ENCODE data around the gene NEDD4L.

NEDD4L gene

DNA sequence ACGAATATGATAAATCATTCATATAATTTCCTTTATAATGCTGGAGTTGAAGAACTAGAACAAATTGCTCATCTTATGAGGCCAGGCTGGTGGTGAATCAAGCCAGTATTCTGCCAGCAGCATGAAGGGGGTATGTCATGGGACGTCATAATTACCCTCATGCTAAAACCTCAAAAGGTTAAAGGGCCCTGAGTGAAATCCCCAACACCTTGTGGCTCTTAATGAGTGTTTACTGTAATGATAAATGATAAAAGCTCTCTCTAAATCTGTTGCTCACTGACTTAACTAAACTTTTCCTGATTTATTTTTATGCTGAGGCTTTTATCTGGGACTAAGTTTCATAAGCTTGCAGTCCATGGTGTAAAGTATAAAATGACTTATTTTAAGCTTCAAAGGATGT, 18.3 kb upstream of the NEDD4L start:
- no peak overlapping the region for H3K4me3 ChIP-seq (ENCODE audit: low read depth, low read length)
- DNase-seq (ENCODE audit: low read depth): no peak

DNA sequence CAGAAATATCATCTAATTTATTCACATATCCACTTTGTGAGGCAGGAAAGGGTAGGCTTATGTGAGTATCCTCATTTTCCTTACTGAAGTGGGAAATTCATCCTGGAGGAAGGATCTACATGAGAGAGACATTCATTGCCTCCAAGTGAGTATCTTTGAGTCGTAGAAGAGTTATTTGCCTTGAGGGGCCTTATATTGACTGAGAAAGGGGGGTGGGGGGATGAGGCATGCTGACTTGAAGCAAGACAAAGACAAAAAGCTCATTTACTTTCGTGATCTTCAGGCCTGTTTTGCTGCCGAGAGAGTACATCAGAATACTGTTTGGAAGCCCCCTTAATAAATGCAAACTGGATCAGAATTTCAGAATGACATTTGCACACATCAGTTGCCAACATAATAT, 17.6 kb upstream of the NEDD4L start:
- DNase-seq (ENCODE audit: low read depth): no peak
- H3K4me3 ChIP-seq (ENCODE audit: low read depth, low read length): no peak overlapping the region

DNA sequence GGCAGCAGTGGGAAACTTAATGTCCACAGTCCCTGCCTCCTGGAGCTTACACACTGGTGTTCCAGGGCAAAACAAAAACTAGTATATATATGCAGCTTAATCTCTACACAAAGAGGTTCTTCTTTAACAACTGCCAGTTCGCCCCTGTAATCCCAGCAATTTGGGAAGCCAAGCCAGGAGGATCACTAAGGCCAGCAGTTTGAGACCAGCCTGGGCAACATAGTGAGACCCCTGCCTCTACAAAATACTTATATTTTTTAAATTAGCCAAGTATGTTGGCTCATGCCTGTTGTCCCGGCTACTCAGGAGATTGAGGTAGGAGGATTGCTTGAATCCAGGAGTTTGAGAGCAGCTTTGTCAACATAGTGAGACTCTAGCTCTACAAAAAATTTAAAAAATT, 17.2 kb upstream of the NEDD4L start:
- DNase-seq (ENCODE audit: low read depth): no peak
- H3K4me3 ChIP-seq (ENCODE audit: low read depth, low read length): no peak overlapping the region

DNA sequence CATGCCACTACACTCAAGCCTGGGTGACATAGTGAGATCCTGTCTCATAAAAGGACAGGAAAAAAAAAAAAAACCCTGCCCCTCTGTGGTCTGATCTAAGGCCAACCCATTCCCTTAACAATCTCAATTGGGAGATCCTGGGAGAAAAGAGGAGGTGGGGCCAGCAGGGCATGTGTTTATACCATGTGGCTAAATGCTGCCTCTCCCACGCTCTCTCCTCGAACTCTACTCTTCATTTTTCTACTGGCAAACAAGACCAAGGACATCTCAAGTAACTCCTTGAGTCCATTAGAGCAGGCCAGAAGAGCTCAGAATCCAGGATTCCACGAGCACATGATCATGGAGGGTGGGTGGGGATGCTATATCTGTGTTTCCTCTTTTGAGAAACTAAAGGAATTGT, 16.7 kb upstream of the NEDD4L start:
- DNase-seq (ENCODE audit: low read depth): no peak
- no peak overlapping the region for H3K4me3 ChIP-seq (ENCODE audit: low read depth, low read length)

DNA sequence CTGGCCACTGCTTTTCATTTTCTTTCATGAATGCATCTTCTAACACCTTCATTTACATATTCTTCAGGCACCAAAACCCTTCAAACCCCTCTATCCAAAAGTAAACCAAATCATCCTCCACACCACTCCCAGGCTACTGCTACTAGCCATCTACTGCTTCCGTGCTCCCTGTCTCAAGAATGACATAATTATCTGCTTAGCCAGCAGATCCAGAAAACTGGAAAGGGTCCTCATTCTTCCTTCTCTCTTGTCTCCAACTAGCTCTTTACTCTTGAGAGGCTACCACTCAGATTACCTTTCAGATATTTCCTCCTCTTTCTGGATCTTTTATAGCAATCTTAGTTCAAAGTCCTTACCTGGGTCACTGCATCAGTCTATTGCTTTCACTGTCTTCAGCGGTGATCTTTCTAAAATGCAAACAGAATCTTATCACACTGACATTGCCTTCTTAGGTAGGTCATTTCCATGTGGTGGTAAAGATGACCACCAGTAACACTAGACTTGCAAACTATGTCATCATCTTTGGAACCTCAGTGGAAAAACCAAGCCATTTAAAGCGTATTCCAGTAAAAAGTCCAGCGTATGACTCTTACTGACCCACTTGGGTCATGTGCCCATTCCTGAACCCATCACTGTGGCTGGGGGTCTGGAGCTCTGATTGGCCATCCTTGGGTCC, 15.8 kb upstream of the NEDD4L start:
- no peak overlapping the region for H3K4me3 ChIP-seq (ENCODE audit: low read depth, low read length)
- no peak for DNase-seq (ENCODE audit: low read depth)

DNA sequence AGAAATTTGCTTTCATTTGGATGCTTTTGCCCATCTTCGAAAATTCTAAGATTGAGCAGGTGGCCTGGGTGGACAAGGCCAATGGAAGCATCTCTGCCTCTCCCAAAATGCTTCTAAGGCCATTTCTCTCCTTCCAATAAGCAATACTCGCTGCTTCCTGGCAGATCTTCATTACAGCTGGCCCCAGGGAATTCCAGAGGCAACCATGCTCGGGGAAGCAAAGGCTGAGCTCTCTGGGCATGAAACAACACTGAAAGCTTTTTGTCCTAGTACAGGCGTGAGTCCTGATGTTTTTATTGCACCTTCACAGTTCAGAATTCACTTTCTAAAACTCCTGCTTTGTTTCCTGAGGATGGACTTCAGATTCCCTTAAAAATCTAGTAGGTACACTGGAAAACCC, 11.8 kb upstream of the NEDD4L start:
- no peak for DNase-seq (ENCODE audit: low read depth)
- H3K4me3 ChIP-seq (ENCODE audit: low read depth, low read length): no peak overlapping the region

DNA sequence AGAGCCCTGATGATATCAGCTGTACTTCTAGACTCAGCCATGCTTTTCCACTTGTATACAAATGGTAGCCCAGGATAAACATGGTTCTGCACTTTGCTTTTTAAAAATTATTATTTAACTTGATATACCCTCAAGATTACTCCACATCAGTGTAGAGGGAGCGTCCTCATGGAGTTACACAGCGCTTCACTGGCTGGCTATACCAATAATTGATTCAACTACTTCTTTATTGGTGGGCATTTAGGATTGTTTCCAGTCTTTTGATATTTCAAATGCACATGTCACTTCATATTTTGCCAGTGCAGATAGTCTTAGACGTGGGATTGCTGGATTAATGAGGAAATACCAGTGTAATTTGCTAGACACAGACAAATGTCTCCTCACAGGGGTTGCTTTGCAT, 10.8 kb upstream of the NEDD4L start:
- H3K4me3 ChIP-seq (ENCODE audit: low read depth, low read length): no peak overlapping the region
- no peak for DNase-seq (ENCODE audit: low read depth)

DNA sequence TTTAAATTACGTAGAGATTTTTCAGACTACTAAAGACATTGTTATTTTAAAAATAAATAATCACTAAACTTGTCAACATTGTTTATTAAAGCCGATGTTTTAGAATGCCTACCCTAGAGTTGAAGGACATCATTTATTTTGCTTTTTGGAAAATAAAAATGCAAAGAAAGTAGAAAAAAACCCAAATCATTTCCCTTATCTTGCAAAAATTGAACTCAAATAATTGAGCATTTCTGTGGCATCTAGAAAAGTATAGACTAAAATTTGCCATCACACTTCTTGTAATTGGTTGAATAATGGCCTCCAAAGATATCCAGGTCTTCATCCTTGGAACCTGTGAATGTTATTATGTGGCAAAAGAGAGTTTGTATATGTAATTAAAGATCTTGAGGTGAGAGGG, 9.7 kb upstream of the NEDD4L start:
- DNase-seq (ENCODE audit: low read depth): no peak
- no peak overlapping the region for H3K4me3 ChIP-seq (ENCODE audit: low read depth, low read length)

DNA sequence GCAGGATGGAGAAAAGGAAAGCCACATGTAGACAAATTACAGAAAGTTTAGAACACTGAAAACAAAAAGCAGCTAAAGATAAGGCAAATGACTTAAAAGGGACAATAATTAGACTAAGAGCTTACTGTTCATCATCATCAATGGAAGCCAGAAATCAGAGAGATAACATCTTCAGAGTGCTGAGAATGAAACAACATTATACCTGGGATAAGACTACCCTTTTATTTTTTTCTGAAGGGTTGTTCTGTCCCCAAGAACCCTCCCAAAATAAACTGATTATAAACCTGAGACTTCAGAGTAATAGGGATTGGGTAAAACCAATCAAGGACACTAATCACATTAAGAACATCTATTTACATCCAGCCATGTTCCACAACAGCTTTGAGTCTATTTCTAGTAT, 6.9 kb upstream of the NEDD4L start:
- DNase-seq (ENCODE audit: low read depth): no peak
- H3K4me3 ChIP-seq (ENCODE audit: low read depth, low read length): no peak overlapping the region

DNA sequence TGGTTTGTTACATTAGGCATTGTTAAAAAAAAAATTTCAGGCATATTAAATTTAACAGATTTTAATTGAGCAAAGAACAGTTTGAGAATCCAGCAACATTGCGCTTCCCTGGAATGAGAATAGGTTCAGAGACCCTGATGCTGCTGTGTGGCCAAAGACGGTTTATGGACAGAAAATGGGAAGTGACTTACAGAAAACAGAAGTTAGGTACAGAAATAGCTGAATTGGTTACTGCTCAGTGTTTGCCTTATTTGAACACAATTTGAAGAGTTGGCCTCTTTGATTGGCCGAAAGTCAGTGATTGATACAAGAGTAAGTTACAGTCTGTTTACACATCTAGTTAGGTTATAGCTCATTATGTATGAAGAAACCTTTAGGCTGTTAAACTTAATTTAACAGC, 6.0 kb upstream of the NEDD4L start:
- H3K4me3 ChIP-seq (ENCODE audit: low read depth, low read length): no peak overlapping the region
- no peak for DNase-seq (ENCODE audit: low read depth)

DNA sequence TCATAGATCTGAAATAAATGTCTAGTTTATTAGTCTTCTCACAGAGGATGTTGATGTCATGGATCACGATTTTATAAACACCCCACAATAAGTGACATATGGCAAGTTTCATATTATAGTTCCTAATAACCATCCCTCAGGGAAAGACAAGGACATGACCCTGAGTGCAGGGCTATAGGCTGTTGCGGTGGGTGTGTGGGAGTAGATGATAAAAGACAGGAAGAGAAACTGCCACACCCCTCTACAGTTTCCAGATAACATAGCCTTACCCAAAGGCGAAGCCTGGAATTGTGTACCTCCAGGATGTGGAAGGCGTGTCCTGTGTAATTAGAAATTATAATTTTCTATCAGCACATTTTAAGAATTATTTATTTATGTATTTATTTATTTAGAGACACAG, 2.4 kb upstream of the NEDD4L start:
- no peak overlapping the region for H3K4me3 ChIP-seq (ENCODE audit: low read depth, low read length)
- no peak for DNase-seq (ENCODE audit: low read depth)

DNA sequence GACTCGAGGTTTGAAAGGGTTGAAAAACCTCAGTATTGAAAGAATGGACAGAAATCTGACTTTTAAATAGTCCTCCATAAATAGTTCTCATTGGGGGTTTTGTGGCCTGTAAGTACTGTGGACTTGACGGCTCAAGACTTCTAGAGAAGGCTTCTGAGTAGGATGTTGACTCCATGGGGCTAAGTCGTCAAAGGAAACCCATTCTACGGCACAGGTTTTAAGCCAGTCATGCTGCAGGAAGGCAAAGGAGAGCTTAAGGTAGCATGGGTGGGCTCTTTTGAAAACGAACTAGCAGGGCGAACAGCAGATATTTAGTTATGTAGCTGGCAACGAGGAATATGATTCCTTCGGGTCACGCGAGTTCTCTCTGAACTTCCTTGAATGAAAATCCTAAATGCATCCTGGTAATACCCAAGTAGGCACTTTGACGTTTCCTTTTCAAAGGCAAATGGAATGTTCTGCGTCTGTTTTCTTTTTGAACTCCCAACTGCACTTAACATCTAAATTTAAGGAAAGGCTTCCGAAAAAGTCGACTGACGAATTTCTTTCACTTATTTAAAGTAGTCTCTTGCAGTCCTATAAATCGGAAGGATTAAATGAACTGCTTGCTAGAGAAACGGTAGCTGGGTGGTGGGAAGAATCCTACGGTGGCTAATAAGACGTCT, 1.1 kb upstream of the NEDD4L start:
- peak overlapping the region; percentile 79 for H3K4me3 ChIP-seq (ENCODE audit: low read depth, low read length)
- no peak for DNase-seq (ENCODE audit: low read depth)

DNA sequence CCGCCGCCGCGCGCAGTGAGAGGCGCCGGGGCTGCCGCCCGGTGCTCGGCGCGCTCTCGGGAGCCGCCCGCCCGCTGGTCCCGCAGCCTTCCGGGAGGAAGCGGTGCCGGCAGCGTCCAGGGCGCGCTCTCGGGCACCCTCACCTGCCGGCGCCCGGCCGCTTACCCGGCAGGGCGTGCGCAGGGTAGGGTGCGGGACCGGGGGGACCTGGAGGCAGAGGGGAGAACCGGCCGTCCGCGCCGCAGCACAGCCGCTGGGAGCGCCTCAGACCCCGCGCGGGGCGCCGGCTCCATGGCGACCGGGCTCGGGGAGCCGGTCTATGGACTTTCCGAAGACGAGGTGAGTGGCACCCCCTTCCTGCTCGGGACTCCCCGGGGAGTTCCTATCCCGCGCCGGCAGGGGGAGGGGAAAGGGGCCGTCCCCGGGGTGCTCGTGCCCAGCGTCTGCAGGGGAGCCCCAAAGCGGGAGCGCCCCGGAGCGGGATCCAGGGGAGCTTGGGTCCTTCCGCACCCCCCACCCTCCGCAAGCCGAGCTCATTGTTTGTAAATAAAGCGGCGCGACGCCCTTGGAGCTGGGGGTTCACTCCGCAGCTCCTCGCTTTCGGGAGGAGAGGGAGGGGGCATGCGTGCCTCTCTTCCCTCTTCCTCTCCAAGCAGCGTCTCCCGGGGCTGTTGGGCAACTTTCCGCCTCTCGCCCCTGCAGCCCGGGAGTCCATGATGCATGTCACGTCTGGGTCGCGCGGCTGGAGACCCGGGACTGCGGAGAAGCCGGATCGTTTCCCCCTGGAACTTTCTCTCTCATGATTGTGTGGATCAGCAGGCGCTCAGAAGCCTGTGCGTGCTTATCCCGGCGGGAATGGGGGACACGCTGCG, 580 bp downstream of the NEDD4L start:
- peak overlapping the region; percentile 79 for H3K4me3 ChIP-seq (ENCODE audit: low read depth, low read length)

DNA sequence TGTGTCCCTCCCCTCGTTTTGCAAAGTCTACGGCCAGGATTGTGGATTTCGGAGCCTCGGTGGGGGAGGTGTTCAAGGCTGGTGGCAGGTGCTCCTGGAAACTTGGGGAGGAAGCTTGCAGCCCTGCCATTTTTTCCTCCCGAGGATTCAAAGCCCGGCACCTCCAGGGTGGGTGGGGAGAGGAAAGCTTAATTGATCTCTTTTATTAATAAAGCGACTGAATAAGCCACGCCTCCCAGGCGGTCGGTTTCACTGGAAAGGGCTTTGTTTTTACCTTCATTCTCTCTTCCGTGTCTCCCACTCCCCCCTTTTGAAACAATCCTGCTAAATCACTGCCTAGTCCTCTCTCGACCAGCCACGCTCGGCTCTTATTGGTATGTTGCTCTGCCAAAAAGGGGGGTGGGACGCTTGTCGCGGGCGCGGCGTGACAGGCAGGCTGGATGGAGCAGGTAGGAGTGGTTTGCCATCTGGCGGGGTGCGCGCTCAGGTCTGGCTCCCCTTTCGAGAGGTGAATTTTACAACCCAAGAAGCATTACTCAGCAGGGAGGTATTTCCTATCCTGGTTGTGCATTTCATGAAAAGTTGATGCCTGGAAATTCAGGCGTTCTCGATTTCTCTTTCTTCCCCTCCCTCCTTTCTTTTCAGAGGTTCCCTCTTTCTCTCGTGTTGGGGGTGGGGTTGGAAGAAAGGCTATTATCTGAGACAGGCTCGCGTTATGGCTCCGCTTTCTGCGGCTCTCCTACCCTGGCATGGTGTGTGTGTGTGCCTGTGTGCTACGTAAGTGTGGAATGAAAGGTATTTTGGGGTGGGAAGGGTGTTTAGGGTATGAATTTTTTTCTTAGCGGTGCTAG, 1.4 kb downstream of the NEDD4L start:
- H3K4me3 ChIP-seq (ENCODE audit: low read depth, low read length): peak overlapping the region; percentile 79
- DNase-seq (ENCODE audit: low read depth): no peak

More for the DNA sequence above, 580 bp downstream of the NEDD4L start:
- DNase-seq (ENCODE audit: low read depth): no peak

DNA sequence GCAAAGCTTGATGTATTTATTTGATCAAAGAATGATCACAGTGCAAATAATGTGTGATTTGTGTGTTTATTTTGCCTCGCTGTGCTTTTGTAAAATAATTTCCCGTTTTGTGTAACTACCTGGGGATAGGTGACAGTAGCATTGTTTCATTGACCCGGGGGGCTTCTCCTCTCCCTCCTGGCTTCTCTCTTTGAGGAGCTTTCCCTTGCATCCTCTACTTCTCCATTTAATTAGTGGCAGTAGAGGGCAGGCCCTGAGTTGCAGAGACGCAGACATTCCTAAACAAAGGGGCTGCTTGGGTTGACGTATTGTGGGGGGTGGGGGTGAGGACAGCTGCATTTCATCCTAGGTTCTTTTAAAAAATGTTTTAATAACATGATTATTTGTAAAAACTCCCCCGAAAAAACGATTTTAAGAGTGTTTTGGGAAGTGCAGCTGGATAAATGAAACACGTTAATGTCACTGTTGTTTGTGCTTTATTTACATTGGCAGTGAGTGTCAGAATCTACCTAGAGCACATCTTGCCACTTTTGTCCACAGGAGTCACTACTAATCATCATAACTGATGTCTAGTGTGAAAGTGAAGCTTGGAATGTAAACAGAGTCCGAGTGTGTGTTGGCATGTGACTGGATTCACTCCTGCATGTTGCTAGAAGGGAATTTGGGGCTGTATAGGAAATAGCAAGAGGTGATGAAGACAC, 2.2 kb downstream of the NEDD4L start:
- no peak for DNase-seq (ENCODE audit: low read depth)
- H3K4me3 ChIP-seq (ENCODE audit: low read depth, low read length): peak overlapping the region; percentile 79

DNA sequence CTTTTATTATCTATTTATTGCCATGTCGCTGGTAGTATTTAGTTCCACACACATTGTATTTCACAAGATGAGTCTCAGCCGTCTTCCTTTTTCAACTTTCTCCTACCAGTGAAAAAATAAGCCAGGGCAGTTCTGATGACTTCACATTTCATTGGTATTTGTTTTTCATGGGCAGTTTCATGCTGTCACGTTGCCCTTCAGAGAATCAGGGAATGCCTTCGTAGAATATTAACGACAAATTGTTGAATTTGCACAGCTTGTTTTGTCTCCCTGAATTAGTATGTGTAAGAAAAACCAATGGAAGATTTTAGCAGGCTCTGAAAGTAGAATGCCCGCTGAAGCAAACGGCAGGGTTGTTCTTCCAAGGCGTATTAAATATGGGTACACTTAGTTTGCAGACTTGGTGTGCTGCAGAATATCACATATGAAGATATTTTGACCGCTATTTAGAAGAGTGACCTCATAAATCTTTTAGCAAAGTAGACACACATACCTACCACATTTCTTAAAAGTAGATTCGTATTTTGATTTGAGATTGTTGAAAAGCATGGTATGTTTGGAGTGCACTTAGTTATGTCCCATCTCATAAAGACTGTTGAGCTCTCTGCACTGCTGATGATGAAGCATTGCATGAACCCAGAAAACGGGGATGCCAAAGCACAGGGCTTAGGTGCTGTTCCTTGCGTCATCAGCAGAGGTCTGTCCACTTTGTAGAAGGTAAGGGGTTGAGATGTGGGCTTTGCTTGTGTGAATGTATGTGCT, 2.9 kb downstream of the NEDD4L start:
- no peak overlapping the region for H3K4me3 ChIP-seq (ENCODE audit: low read depth, low read length)
- DNase-seq (ENCODE audit: low read depth): no peak

DNA sequence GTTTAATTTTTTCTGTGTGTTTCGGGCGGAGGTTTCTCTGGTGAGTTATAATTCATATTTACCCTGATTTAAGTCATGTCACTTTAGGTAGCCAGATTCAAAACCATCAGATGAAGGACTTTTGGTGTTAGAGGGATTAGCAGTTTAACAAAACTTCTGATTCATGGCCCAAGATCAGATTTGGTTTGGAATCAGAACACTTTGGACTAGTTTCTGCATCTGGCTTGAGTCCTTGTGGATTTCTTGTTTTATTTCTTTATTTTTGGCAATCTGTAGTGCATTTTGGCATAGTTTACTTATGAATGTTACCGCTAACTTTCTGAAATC, 3.5 kb downstream of the NEDD4L start:
- no peak for DNase-seq (ENCODE audit: low read depth)
- no peak overlapping the region for H3K4me3 ChIP-seq (ENCODE audit: low read depth, low read length)

DNA sequence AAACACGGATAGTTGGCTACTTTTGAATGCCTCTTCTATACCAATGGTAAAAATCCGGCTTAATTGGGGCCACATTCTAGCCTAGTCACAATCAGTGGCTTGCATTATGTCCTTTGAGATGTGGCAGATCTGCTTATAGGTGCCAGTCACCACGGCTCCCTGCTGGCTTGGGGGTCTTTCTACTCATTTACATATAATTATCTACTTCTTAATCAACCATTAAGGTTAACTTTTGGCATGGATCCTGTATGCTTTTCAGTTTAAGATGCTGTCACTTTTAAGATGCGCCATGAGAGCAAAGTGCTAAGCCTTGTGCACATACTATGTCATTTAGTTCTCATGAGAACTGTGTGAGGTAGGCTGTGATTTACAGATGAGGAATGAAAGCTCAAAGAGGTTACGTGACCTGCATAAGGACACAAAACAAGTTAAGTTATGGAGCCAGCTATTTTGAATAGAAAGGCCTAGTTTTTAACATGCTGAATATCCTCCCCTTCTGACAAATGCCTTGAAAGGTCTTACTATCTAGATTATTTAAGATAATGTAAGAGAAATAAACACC, 4.1 kb downstream of the NEDD4L start:
- DNase-seq (ENCODE audit: low read depth): no peak
- no peak overlapping the region for H3K4me3 ChIP-seq (ENCODE audit: low read depth, low read length)
